CD14-positive monocyte (primary cell): ENCODE measurements around the gene BCL2L11. TPM values are rescaled to one million over a fixed set of nuclear protein-coding genes. Genes with fewer than 3 reads are reported as not detected.

Experiments used
- DNase-seq, 3 donors: peaks; one replicate each; pipeline ENCODE4 v3.0.0-alpha.2; 2011 to 2022
- H2AFZ ChIP-seq: 2 replicates; pipeline ENCODE4 v1.6.0; 2012; ENCODE audit warnings: mild to moderate bottlenecking, low read depth, low read length, inconsistent platforms; ENCODE audit not compliant: insufficient read depth, poor library complexity, severe bottlenecking
- H3K27ac ChIP-seq, 2 donors: 1 replicate in 1 of 2; 2 replicates in 1 of 2; pipeline ENCODE4 v1.5.1; 2012 to 2013; ENCODE audit warnings: low read length in 2 of 2, control low read depth in 1 of 2, inconsistent platforms in 1 of 2, low read depth in 1 of 2, mild to moderate bottlenecking in 1 of 2
- H3K27me3 ChIP-seq, 2 donors: one replicate each; pipeline versions ENCODE4 v1.6.0 to v1.6.1; 2011 to 2013; ENCODE audit warnings: low read length in 2 of 2; ENCODE audit not compliant: control insufficient read depth in 2 of 2, insufficient read depth in 2 of 2
- H3K36me3 ChIP-seq, 2 donors: replicated peaks in 1 of 2; 1 replicate in 1 of 2; 2 replicates in 1 of 2; pipeline versions ENCODE4 v1.5.1 to v1.6.1; 2012 to 2013; ENCODE audit warnings: low read length in 2 of 2, control low read depth in 1 of 2, inconsistent platforms in 1 of 2, mild to moderate bottlenecking in 1 of 2; ENCODE audit not compliant: insufficient read depth in 2 of 2, control insufficient read depth in 1 of 2
- H3K4me1 ChIP-seq, 2 donors: 1 replicate in 1 of 2; 2 replicates in 1 of 2; pipeline versions ENCODE4 v1.5.1 to v1.6.1; 2012 to 2013; ENCODE audit warnings: low read length in 2 of 2, control low read depth in 1 of 2, inconsistent platforms in 1 of 2, mild to moderate bottlenecking in 1 of 2, moderate library complexity in 1 of 2; ENCODE audit not compliant: insufficient read depth in 2 of 2, control insufficient read depth in 1 of 2
- H3K4me2 ChIP-seq: replicated peaks from 2 replicates; pipeline ENCODE3; 2012; ENCODE audit warnings: low read length, moderate library complexity, mild to moderate bottlenecking; ENCODE audit not compliant: poor library complexity, severe bottlenecking; ENCODE audit errors: extremely low read depth
- H3K4me3 ChIP-seq, 3 experiments: fragments of 200-600 bp in 1 of 3; sonication (generic) in 1 of 3; replicated peaks in 1 of 3; 1 replicate in 2 of 3; 2 replicates in 1 of 3; pipeline ENCODE4 v1.5.1; 2011 to 2013; ENCODE audit warnings: low read length in 3 of 3, mild to moderate bottlenecking in 3 of 3, control low read depth in 2 of 3, low read depth in 2 of 3, inconsistent platforms in 1 of 3, moderate library complexity in 1 of 3
- H3K79me2 ChIP-seq: 2 replicates; pipeline ENCODE4 v1.6.0; 2012; ENCODE audit warnings: mild to moderate bottlenecking, control low read depth, inconsistent platforms, low read length, moderate library complexity; ENCODE audit not compliant: insufficient read depth
- H3K9ac ChIP-seq: 2 replicates; pipeline ENCODE4 v1.6.0; 2017; ENCODE audit warnings: low read length, mild to moderate bottlenecking; ENCODE audit not compliant: insufficient read depth, poor library complexity, severe bottlenecking
- H3K9me3 ChIP-seq, 2 donors: replicated peaks in 1 of 2; 1 replicate in 1 of 2; 2 replicates in 1 of 2; pipeline versions ENCODE4 v1.5.1 to v1.6.1; 2012 to 2013; ENCODE audit warnings: low read length in 2 of 2, control low read depth in 1 of 2; ENCODE audit not compliant: control insufficient read depth in 1 of 2, insufficient read depth in 1 of 2
- H4K20me1 ChIP-seq: 2 replicates; pipeline ENCODE4 v1.6.0; 2012; ENCODE audit warnings: mild to moderate bottlenecking, low read length, control low read depth, moderate library complexity; ENCODE audit not compliant: insufficient read depth
- H3K27ac Mint-ChIP-seq, 7 donors: one replicate each; pipeline ENCODE4 v1.8.0; 2020; ENCODE audit warnings: mild to moderate bottlenecking in 7 of 7, mixed read lengths in 7 of 7, moderate library complexity in 6 of 7, inconsistent platforms in 2 of 7
- H3K27me3 Mint-ChIP-seq, 3 donors: one replicate each; pipeline ENCODE4 v1.8.0; 2021 to 2022; ENCODE audit warnings: low read depth in 3 of 3, mild to moderate bottlenecking in 3 of 3, mixed read lengths in 3 of 3, moderate library complexity in 3 of 3, inconsistent platforms in 1 of 3
- H3K36me3 Mint-ChIP-seq, 2 donors: one replicate each; pipeline ENCODE4 v1.8.0; 2020; ENCODE audit warnings: mixed read lengths in 2 of 2, inconsistent platforms in 1 of 2, mild to moderate bottlenecking in 1 of 2
- H3K4me1 Mint-ChIP-seq: one replicate; pipeline ENCODE4 v1.8.0; 2020; ENCODE audit warnings: mild to moderate bottlenecking, mixed read lengths
- H3K4me3 Mint-ChIP-seq, 2 donors: one replicate each; pipeline ENCODE4 v1.8.0; 2020; ENCODE audit warnings: mild to moderate bottlenecking in 2 of 2, mixed read lengths in 2 of 2, moderate library complexity in 1 of 2
- H3K9me3 Mint-ChIP-seq, 7 donors: one replicate each; pipeline ENCODE4 v1.8.0; 2020 to 2022; ENCODE audit warnings: mixed read lengths in 7 of 7, mild to moderate bottlenecking in 6 of 7, moderate library complexity in 6 of 7, inconsistent platforms in 2 of 7
- WGBS: methylation state at CpG from one replicate; pipeline ENCODE4 v1.1.5; 2013; ENCODE audit warnings: missing lambda C conversion rate; ENCODE audit not compliant: insufficient coverage; 5-methylcytosine and 5-hydroxymethylcytosine counted together
- intact Hi-C, 2 donors: fragments of 100-400 bp; cut with micrococcal nuclease; formaldehyde crosslinking; loops; one replicate each; pipeline versions ENCODE4 v1.15.0 to v1.15.1; 2023
- polyA plus RNA-seq, 3 donors: library from polyadenylated mRNA; depleted of rRNA in 1 of 3; unstranded in 2 of 3; stranded (reverse) in 1 of 3; fragments of 300-500 nt in 2 of 3; fragments of >200 nt in 1 of 3; fragmentation: Illumina TruSeq in 2 of 3; gene quantifications; 1 replicate in 2 of 3; 2 replicates in 1 of 3; pipeline ENCODE4 v1.2.3, GENCODE V29; 2012 to 2021
- TF ChIP-seq, protein P1 (sequence below): fragments of 200-600 bp; IDR thresholded peaks from one replicate; pipeline ENCODE4 v1.8.0; 2022; ENCODE audit warnings: antibody characterized with exemption, mild to moderate bottlenecking

BCL2L11 gene
- polyA plus RNA-seq, 3 donors: 8.8 to 27.6 (median 20.4) TPM

DNA sequence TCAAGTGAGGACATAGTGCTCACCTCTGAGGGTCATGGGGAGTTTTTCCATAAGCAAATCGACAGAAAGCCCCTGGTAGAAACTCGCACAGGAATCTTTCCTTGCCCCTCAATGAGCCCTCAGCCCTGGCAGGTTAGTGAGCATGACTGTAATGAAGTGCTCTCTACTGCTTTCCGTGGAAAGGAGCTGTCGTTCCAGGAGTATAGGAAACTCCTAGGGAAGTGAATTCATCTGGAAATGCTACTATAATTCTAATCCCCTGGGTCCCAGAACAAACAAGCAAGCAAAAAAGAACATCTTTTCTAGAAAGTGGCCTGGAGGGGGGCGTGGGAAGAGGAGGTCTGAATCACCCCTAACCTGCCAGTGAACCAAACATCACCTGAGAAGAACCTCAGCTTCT is 18.1 kb downstream of the BCL2L11 start:
- H3K27me3 ChIP-seq: no peaks in the 10 kb centered on the region
- H2AFZ ChIP-seq: no peak overlapping the region
- DNase-seq: no peak
- Mint-ChIP-seq H3K27ac (no peak overlapping the region), H3K9me3 (peaks cover 0 to 4% (median 0%) of the 10 kb centered on the region in 7 donors), H3K27me3 (peaks cover 0 to 1% (median 0%) of the 10 kb centered on the region in 3 donors), H3K4me1 (peaks cover 5% of the 10 kb centered on the region), H3K36me3 (peaks cover 83 to 84% of the 10 kb centered on the region in 2 donors), H3K4me3 (no peak overlapping the region)
- H3K79me2 ChIP-seq: peaks cover 37% of the 10 kb centered on the region
- WGBS: 100% methylated on average over 2 of the region's 5 CpGs
- H3K27ac ChIP-seq: no peak overlapping the region
- intact Hi-C loops: no loop called here
- H4K20me1 ChIP-seq: peaks cover 94% of the 10 kb centered on the region
- no peak overlapping the region for H3K4me2 ChIP-seq
- no peaks in the 10 kb centered on the region for H3K4me1 ChIP-seq
- TF ChIP-seq, protein P1, sequence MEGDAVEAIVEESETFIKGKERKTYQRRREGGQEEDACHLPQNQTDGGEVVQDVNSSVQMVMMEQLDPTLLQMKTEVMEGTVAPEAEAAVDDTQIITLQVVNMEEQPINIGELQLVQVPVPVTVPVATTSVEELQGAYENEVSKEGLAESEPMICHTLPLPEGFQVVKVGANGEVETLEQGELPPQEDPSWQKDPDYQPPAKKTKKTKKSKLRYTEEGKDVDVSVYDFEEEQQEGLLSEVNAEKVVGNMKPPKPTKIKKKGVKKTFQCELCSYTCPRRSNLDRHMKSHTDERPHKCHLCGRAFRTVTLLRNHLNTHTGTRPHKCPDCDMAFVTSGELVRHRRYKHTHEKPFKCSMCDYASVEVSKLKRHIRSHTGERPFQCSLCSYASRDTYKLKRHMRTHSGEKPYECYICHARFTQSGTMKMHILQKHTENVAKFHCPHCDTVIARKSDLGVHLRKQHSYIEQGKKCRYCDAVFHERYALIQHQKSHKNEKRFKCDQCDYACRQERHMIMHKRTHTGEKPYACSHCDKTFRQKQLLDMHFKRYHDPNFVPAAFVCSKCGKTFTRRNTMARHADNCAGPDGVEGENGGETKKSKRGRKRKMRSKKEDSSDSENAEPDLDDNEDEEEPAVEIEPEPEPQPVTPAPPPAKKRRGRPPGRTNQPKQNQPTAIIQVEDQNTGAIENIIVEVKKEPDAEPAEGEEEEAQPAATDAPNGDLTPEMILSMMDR: no peak
- no peak overlapping the region for H3K9ac ChIP-seq
- H3K4me3 ChIP-seq: no peak overlapping the region
- peaks cover 47 to 78% of the 10 kb centered on the region in 2 donors for H3K36me3 ChIP-seq
- no peaks in the 10 kb centered on the region for H3K9me3 ChIP-seq

DNA sequence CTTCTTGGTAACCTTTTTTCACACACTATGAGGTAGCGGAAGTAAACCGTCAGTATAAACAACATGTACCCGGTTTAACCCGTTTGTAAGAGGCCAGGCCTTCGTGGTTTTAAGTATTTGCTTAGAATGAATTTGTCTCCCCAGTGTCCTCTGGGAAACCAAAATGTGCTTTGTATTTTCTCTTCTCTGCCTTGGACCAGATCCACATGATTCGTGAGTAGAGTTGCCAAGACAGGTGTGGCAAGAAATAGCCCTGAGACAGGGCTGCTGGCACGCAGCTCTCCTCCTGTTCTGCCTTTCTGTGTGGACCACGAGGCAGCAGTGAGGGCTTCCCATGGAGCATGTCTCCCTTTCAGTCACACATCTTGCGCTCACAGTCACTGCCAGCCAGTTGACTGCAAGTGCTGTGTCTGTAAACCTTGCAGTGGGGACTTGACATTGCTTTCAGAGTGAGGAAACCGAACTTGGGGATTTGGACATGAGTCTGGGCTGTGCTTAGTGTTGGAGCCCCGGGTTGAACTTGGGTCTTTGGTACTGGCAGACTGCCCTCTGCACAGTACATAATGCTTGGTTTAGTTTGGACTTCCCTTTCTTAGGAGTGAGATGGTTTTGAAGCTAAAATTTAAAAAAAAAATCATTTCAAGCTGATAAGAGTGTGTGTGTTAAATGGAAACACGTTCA is 19.1 kb downstream of the BCL2L11 start:
- TF ChIP-seq, protein P1: no peak
- WGBS: 87% methylated on average over 10 of the region's 12 CpGs
- H3K27ac Mint-ChIP-seq: peak overlapping the region in 1 of 7 donors; percentile 19
- Histone ChIP-seq H4K20me1 (peaks cover 94% of the 10 kb centered on the region), H3K4me1 (no peaks in the 10 kb centered on the region), H2AFZ (no peak overlapping the region), H3K4me2 (no peak overlapping the region), H3K9me3 (no peaks in the 10 kb centered on the region), H3K9ac (no peak overlapping the region), H3K4me3 (no peak overlapping the region), H3K27me3 (no peaks in the 10 kb centered on the region), H3K27ac (no peak overlapping the region), H3K36me3 (peaks cover 51 to 88% of the 10 kb centered on the region in 2 donors), H3K79me2 (peaks cover 32% of the 10 kb centered on the region)
- H3K27me3 Mint-ChIP-seq: peaks cover 0 to 1% (median 0%) of the 10 kb centered on the region in 3 donors
- peaks cover 2% of the 10 kb centered on the region for H3K4me1 Mint-ChIP-seq
- H3K9me3 Mint-ChIP-seq: peaks cover 0 to 4% (median 0%) of the 10 kb centered on the region in 7 donors
- DNase-seq: no peak
- no peak overlapping the region for H3K4me3 Mint-ChIP-seq
- intact Hi-C loops: no loop called here
- peaks cover 84 to 90% of the 10 kb centered on the region in 2 donors for H3K36me3 Mint-ChIP-seq
